HuH-7.5 (cell line): ENCODE measurements around the gene SLC6A20.

Source experiments
- DNase-seq: peaks from one replicate; pipeline ENCODE4 v3.0.0; 2011; ENCODE audit warnings: low spot score

Gene SLC6A20

GRCh38 chr3:45716790-45717336 lies 79.5 kb downstream of the SLC6A20 start:
- DNase-seq: no peak

- DNase-seq: no peak
These were observed 80.4 kb downstream of the SLC6A20 start for GRCh38 chr3:45715945-45716344.

- DNase-seq: no peak
These were observed 83.8 kb downstream of the SLC6A20 start for GRCh38 chr3:45712434-45713110.

- no peak for DNase-seq
These were observed 84.4 kb downstream of the SLC6A20 start for GRCh38 chr3:45711931-45712330.

GRCh38 chr3:45705839-45706808 lies 90.2 kb downstream of the SLC6A20 start:
- DNase-seq: no peak
